Karpas-422 (cell line): ENCODE measurements around the gene EEIG2. TPM values are rescaled to one million over a fixed set of nuclear protein-coding genes. Genes with fewer than 3 reads are reported as not detected.

Experiments used
- DNase-seq: peaks from one replicate; pipeline ENCODE4 v3.0.0-alpha.2; 2015
- H2AFZ ChIP-seq: fragments of 200-600 bp; sonication (generic); 2 replicates; pipeline ENCODE4 v1.6.1; 2014; ENCODE audit warnings: antibody characterized with exemption, low read length, mixed read lengths
- H3K27ac ChIP-seq: fragments of 200-600 bp; sonication (generic); 2 replicates; pipeline ENCODE4 v1.5.1; 2014; ENCODE audit warnings: mild to moderate bottlenecking, low read length, moderate library complexity
- H3K27me3 ChIP-seq: fragments of 200-600 bp; sonication (generic); 2 replicates; pipeline ENCODE4 v1.6.1; 2014; ENCODE audit warnings: low read length, mixed read lengths
- H3K36me3 ChIP-seq: fragments of 200-600 bp; sonication (generic); 2 replicates; pipeline ENCODE4 v1.6.1; 2014; ENCODE audit warnings: low read length, mixed read lengths; ENCODE audit not compliant: insufficient read depth
- H3K4me1 ChIP-seq: fragments of 200-600 bp; sonication (generic); 2 replicates; pipeline ENCODE4 v1.6.1; 2014; ENCODE audit warnings: mild to moderate bottlenecking, low read length, mixed read lengths
- H3K4me2 ChIP-seq: fragments of 200-600 bp; sonication (generic); 2 replicates; pipeline ENCODE4 v1.6.1; 2014; ENCODE audit warnings: low read length, low read depth, mild to moderate bottlenecking; ENCODE audit not compliant: poor library complexity, severe bottlenecking
- H3K4me3 ChIP-seq: fragments of 200-600 bp; sonication (generic); 2 replicates; pipeline ENCODE4 v1.5.1; 2014; ENCODE audit warnings: mild to moderate bottlenecking, antibody characterized with exemption, low read length, mixed read lengths
- H3K79me2 ChIP-seq: fragments of 200-600 bp; sonication (generic); 2 replicates; pipeline ENCODE4 v1.6.1; 2014; ENCODE audit warnings: mild to moderate bottlenecking, low read length, mixed read lengths
- H3K9ac ChIP-seq: fragments of 200-600 bp; sonication (generic); 2 replicates; pipeline ENCODE4 v1.6.0; 2014; ENCODE audit warnings: low read length
- H3K9me2 ChIP-seq: fragments of 200-600 bp; sonication (generic), shearing (Covaris generic); replicated peaks from 2 replicates; pipeline ENCODE4 v1.6.0; 2014; ENCODE audit warnings: mild to moderate bottlenecking, low read length, moderate library complexity; ENCODE audit not compliant: insufficient read depth
- H3K9me3 ChIP-seq: fragments of 300-700, 200-600 bp; sonication (generic); 2 replicates; pipeline ENCODE4 v1.6.1; 2014; ENCODE audit warnings: low read length, mixed read lengths
- H4K20me1 ChIP-seq: fragments of 200-600 bp; sonication (generic); 2 replicates; pipeline ENCODE4 v1.6.1; 2014; ENCODE audit warnings: mild to moderate bottlenecking, antibody characterized with exemption, low read length, low read depth; ENCODE audit not compliant: insufficient read depth
- total RNA-seq: library from RNA; depleted of rRNA; stranded (reverse); fragments of >200 nt; shearing (Covaris generic); gene quantifications from 2 replicates; pipeline ENCODE4 v1.2.3, GENCODE V29; 2014; ENCODE audit warnings: low replicate concordance

Gene EEIG2
- total RNA-seq, 1 experiment from 2014 or later, result 5.0 TPM

DNA sequence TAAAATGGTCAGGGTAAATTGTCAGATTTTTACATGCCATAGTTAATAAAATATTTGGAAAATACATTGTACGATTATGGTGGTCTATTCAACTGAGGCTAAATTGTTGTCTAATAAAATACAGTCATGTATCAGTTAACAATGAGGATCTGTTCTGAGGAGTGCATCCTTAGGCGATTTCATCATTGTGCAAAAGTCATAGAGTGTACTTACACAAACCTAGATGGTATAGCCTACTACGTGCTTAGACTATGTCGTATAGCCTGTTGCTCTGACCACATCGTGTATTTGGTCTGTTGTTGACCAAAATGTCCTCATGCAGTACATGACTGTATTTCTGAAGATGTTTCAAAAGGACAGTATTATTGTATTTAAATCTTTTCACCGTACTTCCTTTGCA is 5.2 kb downstream of the EEIG2 start:
- Histone ChIP-seq H4K20me1 (no peaks in the 10 kb centered on the region; the same call in 1 of the 2 replicates), H3K4me1 (peaks cover 14% of the 10 kb centered on the region), H3K79me2 (no peaks in the 10 kb centered on the region), H3K27ac (no peak overlapping the region), H2AFZ (no peak overlapping the region), H3K27me3 (no peaks in the 10 kb centered on the region), H3K9ac (no peak overlapping the region), H3K4me3 (no peak overlapping the region), H3K4me2 (no peak overlapping the region), H3K9me2 (no peaks in the 10 kb centered on the region), H3K36me3 (no peaks in the 10 kb centered on the region), H3K9me3 (no peaks in the 10 kb centered on the region)
- DNase-seq, result no peak

DNA sequence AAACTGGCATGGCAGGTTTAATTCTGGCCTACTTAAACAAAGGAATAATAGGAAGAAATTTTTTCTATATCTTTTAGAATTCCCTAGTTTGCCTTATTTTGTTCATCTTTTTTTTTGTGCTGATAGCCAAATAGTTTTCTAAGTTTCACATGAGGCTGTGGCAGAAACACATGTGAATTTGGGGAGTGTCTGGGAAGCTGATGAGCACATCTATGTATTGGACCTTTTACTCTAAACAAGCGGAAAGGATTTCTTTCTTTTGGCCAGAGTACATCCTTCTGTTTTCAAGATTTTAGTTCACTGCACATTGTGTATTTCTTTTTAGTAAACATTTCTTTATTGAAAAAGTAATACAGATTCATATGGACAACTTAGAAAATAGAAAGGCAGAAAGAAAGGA is 5.6 kb downstream of the EEIG2 start:
- H3K4me1 ChIP-seq, result peaks cover 14% of the 10 kb centered on the region
- peaks cover 2% of the 10 kb centered on the region for H4K20me1 ChIP-seq
- H3K9me2 ChIP-seq, result no peaks in the 10 kb centered on the region
- H3K4me3 ChIP-seq, result no peak overlapping the region
- no peak overlapping the region for H3K9ac ChIP-seq
- H3K27me3 ChIP-seq, result no peaks in the 10 kb centered on the region
- no peaks in the 10 kb centered on the region for H3K9me3 ChIP-seq
- no peaks in the 10 kb centered on the region for H3K36me3 ChIP-seq
- H3K79me2 ChIP-seq, result no peaks in the 10 kb centered on the region
- no peak overlapping the region for H3K4me2 ChIP-seq
- no peak for DNase-seq
- no peak overlapping the region for H3K27ac ChIP-seq
- H2AFZ ChIP-seq, result no peak overlapping the region

- Histone ChIP-seq H3K4me1 (peaks cover 3% of the 10 kb centered on the region; the same call in 1 of the 2 replicates), H3K36me3 (no peaks in the 10 kb centered on the region), H3K9me2 (no peaks in the 10 kb centered on the region), H4K20me1 (peaks cover 2% of the 10 kb centered on the region), H3K27ac (no peak overlapping the region), H3K79me2 (no peaks in the 10 kb centered on the region), H3K9ac (no peak overlapping the region), H3K4me2 (no peak overlapping the region), H3K4me3 (no peak overlapping the region), H3K9me3 (no peaks in the 10 kb centered on the region), H3K27me3 (no peaks in the 10 kb centered on the region), H2AFZ (no peak overlapping the region)
- no peak for DNase-seq
Measured at GRCh38 chr1:108568589-108568988, 8.7 kb downstream of the EEIG2 start.

GRCh38 chr1:108569097-108569728 is 9.3 kb downstream of the EEIG2 start:
- no peaks in the 10 kb centered on the region for H3K79me2 ChIP-seq
- H3K36me3 ChIP-seq, result no peaks in the 10 kb centered on the region
- H3K4me1 ChIP-seq, result peaks cover 3% of the 10 kb centered on the region; the same call in 1 of the 2 replicates
- H2AFZ ChIP-seq, result no peak overlapping the region
- H3K9ac ChIP-seq, result no peak overlapping the region
- DNase-seq, result no peak
- H3K4me3 ChIP-seq, result no peak overlapping the region
- H4K20me1 ChIP-seq, result peaks cover 2% of the 10 kb centered on the region
- no peak overlapping the region for H3K4me2 ChIP-seq
- no peaks in the 10 kb centered on the region for H3K9me3 ChIP-seq
- H3K9me2 ChIP-seq, result no peaks in the 10 kb centered on the region
- no peaks in the 10 kb centered on the region for H3K27me3 ChIP-seq
- no peak overlapping the region for H3K27ac ChIP-seq

DNA sequence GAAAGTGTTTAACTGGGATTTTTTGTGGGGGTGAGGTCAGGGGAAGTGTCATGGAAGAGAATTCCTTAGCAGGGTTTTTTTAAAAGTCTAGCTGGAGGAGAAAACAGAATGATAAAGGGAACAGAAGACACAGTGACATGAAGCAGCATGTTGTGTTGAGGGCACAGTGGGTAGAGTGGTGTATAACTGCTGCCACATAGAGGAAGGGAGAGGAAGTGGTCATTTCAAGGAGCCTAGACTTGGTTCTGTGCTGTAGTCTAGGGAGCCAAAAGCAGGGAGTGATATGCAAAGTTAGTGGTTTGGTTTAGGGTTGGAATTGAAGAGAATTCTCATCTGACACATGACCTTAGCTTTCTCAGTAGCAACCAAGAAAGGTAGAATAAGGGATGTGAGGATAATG is 10.2 kb downstream of the EEIG2 start:
- peak; percentile 68 for DNase-seq
- H3K27me3 ChIP-seq, result no peaks in the 10 kb centered on the region
- H3K36me3 ChIP-seq, result no peaks in the 10 kb centered on the region
- no peaks in the 10 kb centered on the region for H3K9me2 ChIP-seq
- H3K79me2 ChIP-seq, result no peaks in the 10 kb centered on the region
- H3K4me2 ChIP-seq, result no peak overlapping the region
- H3K9ac ChIP-seq, result no peak overlapping the region
- H2AFZ ChIP-seq, result no peak overlapping the region
- H3K4me3 ChIP-seq, result no peak overlapping the region
- no peaks in the 10 kb centered on the region for H3K9me3 ChIP-seq
- peaks cover 2% of the 10 kb centered on the region for H4K20me1 ChIP-seq
- H3K27ac ChIP-seq, result no peak overlapping the region
- peaks cover 3% of the 10 kb centered on the region; the same call in 1 of the 2 replicates for H3K4me1 ChIP-seq

DNA sequence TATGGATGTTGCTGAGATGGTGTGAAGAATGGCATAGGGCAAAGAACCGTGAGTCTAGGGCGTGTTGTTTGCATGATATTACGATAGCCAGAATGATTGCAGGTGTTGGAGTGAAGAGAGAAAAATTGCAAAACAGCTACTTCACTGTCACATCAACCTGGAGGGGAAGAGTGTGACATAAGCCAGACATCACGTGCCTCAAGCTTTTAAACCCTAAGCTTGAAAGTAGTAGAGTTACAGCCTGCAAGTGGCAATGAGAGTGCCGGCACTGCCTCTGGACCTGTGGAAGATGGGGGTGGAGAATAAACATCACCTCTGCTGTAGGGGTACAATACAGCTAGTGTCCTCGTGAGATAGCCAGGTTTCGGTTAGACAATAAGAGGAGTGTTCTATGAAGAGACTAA is 11.1 kb downstream of the EEIG2 start:
- H3K4me2 ChIP-seq, result no peak overlapping the region
- no peak overlapping the region for H3K4me3 ChIP-seq
- H2AFZ ChIP-seq, result no peak overlapping the region
- H4K20me1 ChIP-seq, result peaks cover 2% of the 10 kb centered on the region
- peaks cover 3% of the 10 kb centered on the region; the same call in 1 of the 2 replicates for H3K4me1 ChIP-seq
- no peaks in the 10 kb centered on the region for H3K9me3 ChIP-seq
- no peaks in the 10 kb centered on the region for H3K36me3 ChIP-seq
- H3K9ac ChIP-seq, result no peak overlapping the region
- DNase-seq, result no peak
- H3K9me2 ChIP-seq, result no peaks in the 10 kb centered on the region
- no peaks in the 10 kb centered on the region for H3K79me2 ChIP-seq
- no peaks in the 10 kb centered on the region for H3K27me3 ChIP-seq
- H3K27ac ChIP-seq, result no peak overlapping the region

DNA sequence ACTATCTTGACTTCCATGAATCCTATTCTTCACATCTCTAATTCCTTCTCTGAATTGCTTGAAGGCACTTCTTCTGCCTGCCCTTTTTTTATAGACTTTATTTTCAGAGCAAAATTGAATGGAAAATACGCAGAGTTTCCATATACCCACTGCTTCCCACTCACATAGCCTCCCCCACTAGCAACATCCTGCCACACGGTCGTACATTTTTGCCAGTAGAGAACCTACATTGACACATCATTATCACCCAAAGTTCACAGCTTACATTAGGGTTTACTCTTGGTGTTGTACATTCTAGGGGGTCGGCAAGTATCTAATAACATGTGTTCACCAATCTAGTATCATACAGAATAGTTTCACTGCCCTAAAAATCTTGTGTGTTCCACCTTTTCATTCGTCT is 12.3 kb downstream of the EEIG2 start:
- H3K36me3 ChIP-seq, result no peaks in the 10 kb centered on the region
- no peak overlapping the region for H3K4me3 ChIP-seq
- H3K9me2 ChIP-seq, result no peaks in the 10 kb centered on the region
- no peak overlapping the region for H2AFZ ChIP-seq
- peaks cover 3% of the 10 kb centered on the region; the same call in 1 of the 2 replicates for H3K4me1 ChIP-seq
- H3K9me3 ChIP-seq, result no peaks in the 10 kb centered on the region
- H3K79me2 ChIP-seq, result no peaks in the 10 kb centered on the region
- H3K27me3 ChIP-seq, result no peaks in the 10 kb centered on the region
- H3K4me2 ChIP-seq, result no peak overlapping the region
- no peak overlapping the region for H3K27ac ChIP-seq
- H4K20me1 ChIP-seq, result peaks cover 2% of the 10 kb centered on the region
- DNase-seq, result no peak
- no peak overlapping the region for H3K9ac ChIP-seq

DNA sequence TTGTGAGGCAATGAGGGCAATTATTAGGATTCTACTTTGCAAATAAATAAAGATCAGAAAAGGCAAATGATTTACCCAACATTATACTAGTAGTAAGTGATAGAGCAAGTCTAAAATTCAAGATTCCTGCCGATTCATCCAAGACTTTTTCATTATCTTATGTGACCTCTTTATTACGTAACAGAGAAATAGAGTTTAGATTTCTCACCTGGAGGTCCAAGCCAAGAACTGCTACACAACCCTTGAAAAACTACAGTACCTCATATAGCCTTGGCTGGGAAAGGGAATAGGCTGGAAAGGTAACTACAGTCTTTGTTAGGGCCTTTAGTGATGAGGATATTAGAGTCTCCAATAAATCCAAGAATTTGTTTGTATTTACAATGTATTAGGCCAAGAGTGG is 13.3 kb downstream of the EEIG2 start:
- H3K79me2 ChIP-seq, result no peaks in the 10 kb centered on the region
- H3K4me1 ChIP-seq, result peaks cover 3% of the 10 kb centered on the region; the same call in 1 of the 2 replicates

More for the DNA sequence above, 13.3 kb downstream of the EEIG2 start:
- no peak overlapping the region for H3K27ac ChIP-seq
- H3K9ac ChIP-seq, result no peak overlapping the region
- peaks cover 2% of the 10 kb centered on the region for H4K20me1 ChIP-seq
- H3K9me3 ChIP-seq, result no peaks in the 10 kb centered on the region
- H3K9me2 ChIP-seq, result no peaks in the 10 kb centered on the region
- H3K36me3 ChIP-seq, result no peaks in the 10 kb centered on the region
- H3K27me3 ChIP-seq, result no peaks in the 10 kb centered on the region
- H3K4me3 ChIP-seq, result no peak overlapping the region
- no peak overlapping the region for H2AFZ ChIP-seq
- H3K4me2 ChIP-seq, result no peak overlapping the region
- no peak for DNase-seq
